Fibroblast of gingiva (primary cell): ENCODE measurements around the gene DENND11.

Experiments
- DNase-seq: peaks from one replicate; pipeline ENCODE4 v3.0.0-alpha.2; 2011; ENCODE audit warnings: low read depth

Gene DENND11

DNA sequence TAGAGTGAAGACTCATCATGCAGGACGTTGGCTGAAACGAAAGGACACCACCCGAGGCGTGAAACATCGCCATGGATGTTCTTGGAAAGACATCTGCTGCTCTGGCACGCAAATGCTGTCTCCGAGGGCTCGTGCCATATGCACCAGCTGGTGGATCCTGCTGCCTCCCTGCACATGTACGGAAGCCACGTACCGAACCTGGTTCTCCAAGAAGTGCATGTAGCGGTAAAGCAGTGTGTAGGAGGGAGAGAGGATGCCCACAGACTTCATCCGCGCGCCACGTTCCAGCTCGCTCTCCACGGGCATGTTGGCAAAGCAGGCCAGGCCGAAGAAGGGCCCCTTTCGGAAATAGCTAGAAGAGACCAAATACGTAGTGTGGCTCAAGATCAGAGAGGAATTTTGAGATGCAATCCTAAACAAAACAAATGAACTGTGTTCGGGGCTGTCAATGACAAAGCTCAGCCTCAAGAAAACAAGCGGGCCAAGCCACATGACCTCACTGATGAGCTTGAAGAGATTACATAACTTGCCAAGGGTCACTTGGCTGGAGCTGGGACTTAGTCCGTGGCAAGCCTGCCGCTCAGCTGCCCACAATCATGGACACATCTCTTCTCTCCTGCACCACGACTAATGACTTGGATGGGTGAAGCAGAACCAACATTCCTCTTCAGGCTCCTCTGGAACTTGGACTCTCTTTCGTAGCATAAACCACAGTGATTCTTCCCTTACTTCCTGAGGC, 16.5 kb downstream of the DENND11 start:
- DNase-seq: peak; percentile 52

DNA sequence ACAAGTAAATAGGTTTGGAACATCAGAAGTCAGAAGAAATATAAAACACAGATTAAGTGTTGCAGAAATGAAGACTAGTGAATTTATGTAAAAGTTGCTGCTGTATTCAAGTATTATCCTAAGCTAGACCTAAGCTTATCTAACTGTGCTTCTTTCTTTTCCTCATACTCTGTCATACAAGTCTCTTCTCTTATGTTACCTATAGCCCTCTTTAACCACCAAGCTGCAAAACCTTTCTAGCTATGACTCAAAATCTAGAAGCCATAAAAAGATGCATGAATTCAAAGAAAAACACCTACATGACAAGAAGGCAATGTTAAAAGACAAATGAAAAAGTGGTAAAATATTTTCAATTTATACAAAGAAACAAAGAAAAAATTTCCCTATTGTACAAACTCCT, 23.0 kb downstream of the DENND11 start:
- DNase-seq: no peak

DNA sequence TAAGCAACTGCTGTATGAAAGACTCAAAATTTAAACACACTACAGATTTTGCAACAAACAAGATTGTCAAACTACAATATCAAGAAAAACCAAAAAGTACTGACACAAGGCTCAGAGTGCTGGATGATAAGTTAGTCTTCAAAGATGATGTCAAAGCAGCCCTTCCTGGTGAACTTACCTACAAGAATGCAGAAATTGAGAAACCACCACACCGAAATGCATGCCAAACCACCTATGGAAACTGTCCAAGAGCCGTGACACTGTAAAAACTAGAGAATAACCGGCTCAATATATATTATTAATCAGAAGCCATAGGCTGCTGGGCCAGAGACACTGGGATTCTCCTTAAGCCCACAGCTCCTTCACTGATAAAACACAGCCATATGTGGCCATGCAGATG, 25.3 kb downstream of the DENND11 start:
- no peak for DNase-seq

DNA sequence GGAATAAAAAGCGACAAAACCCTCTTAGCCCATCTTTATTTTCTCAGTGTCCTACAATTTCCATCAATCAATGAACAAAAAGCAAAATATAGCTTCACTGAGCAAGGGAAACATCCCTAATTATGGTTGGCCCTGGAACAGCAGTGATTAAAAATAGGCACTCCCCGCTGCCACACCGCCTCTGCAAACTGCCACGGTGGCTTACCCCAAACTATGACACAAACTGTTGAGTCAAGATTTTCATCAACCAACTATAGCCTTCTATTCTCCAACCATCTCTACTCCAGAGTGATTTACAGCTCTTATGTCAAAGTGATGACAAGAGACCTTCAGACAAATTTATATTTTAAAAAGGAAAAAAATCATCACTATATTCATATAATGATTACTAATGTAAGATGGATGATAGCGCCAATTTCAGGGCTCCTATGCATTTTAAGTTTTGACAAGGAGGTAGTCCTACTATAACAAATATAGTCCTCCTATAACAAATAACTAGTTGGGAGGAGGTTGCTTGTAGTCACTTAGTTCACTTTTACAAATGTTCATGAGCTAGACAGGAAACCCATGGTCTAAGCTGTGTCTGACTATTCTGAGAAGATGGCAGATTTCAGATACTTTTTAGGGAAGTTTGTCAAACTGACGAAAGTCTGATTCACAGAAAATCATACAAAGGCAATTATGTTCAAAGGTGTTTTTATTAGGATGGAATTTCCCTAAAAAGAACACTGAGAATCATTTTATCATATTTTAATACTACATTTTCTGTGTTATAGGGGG, 26.3 kb downstream of the DENND11 start:
- no peak for DNase-seq

DNA sequence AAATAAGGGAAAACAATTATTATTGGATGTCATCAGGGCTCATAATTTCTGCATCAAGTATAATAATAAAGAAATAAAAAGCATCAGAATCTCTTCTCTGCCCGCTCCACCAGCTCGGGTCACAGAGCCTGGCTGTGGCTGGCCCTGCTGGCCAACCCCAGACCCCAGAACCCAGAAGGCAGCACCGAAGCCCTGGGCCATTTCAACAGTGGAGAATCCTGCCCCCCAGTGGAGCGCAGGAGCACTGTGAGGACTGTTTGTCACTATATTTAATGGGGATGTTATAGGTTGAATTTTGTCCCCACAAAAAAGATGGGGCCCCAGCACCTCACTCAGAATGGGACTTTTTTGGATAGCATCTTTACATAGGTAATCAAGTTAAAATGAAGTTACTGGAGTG, 27.3 kb downstream of the DENND11 start:
- DNase-seq: no peak

DNA sequence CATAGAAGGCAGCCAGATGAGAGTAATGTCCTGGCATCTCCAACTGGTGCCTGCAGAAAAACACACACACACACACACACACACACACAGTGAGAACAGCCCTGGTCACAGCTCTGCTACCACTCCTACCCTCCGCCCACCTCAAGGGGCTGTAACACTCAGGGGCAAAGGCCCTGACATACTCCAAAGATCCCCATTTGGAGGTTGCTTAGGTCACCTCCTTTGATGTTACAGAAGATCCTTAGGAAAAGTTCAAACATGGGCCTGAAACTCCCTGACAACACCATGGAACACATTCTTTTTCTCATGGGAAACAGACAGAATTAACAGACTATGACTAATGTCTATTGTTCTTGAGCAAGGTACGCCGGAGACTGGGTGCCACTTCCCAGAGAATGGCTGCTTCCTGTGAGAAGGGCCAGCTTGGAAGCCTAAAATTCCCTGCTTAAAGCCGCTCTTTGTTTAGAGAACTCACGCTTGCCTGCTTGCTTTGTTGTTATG, 27.7 kb downstream of the DENND11 start:
- no peak for DNase-seq

DNA sequence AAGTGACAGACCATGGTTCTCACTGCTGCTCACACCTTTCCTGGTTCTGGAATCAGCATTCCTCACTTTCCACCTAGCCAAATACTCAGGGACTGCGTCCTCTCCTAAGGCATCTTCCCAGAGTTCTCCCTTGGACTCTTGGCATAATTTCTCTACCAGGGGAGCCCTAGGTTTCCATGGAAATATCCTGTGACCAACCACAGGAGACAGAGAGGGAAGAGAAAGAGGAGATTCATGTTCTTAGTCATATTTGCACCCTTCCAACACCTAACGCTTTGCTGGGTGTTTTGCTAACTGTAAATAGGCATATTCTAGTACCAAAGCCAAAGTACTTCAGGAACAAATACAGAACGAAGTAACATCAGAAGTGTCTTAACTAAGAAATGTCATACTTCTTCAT, 28.6 kb downstream of the DENND11 start:
- DNase-seq: no peak

DNA sequence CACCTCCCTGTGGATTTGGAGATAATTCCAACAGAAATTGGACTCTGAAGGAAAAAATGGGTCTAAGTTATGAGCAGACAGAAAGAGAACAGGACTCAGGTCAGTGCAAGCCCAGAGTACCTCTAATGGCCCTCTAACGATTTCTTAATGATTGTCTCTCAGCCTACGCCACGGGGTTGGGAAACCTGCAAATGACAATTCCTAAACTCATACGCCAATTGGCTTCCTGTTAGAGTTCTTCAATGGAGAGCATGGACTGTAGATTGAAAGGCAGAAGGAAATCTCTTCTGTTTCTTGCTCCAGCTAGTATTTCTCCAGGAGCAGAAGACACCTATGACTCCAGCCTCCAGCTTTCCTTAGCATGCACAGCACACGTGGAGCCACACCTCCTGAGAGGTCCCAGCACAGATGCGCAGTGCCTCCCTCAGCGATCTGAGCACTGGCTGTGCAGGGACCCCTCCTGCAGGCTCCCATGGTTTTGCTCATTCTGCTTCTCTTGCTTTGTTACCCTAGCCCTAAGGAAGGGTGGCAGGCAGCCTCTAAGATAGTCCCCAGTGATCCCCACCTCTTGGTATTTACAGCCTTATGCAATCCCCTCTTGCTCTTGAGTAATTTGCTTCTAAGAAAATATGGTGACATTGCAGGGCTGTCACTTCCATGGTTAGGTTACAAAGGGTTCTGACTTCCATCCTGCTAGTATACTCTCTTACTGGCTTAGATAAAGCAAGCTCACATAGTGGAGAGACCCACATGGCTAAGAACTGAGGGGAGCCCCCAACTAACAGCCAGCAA, 30.1 kb downstream of the DENND11 start:
- DNase-seq: no peak

DNA sequence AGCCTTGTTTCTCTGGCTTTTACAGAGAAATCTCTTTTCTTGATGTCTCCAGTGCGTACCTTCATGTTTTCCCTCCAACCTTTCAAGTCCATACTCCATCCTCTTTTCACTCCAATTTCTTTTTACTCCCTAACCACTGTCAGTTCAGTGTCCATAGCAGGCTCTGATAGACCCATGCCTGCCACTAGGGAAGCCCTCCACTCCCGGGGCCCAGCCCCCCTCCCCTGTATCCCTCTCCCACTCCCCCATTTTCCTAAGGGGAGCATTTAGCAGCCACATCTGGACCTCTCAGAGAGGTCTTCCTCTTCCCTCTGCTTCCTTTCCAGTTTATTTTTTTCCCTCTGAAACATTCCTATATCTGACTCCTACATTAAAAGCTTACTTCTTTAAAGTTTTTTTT, 33.1 kb downstream of the DENND11 start:
- no peak for DNase-seq

DNA sequence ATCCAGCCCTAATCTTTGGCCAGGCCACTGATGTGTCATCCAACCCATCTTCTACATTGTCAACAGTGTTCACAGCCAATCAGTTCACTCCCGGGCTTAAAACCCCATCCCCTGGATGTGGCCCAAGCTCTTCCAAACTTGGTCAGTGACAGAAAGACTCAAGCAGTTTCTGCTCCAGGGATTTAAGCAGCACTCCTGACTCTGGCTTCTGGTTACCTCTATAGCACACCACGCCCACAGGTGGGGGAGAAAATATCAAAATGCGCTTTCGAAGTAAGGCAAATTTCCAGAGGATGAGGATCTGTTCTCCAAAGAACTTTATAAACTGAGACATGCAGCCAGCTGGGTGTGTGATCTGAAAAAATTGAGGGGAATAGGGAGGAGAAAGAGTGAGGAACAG, 35.9 kb downstream of the DENND11 start:
- no peak for DNase-seq

DNA sequence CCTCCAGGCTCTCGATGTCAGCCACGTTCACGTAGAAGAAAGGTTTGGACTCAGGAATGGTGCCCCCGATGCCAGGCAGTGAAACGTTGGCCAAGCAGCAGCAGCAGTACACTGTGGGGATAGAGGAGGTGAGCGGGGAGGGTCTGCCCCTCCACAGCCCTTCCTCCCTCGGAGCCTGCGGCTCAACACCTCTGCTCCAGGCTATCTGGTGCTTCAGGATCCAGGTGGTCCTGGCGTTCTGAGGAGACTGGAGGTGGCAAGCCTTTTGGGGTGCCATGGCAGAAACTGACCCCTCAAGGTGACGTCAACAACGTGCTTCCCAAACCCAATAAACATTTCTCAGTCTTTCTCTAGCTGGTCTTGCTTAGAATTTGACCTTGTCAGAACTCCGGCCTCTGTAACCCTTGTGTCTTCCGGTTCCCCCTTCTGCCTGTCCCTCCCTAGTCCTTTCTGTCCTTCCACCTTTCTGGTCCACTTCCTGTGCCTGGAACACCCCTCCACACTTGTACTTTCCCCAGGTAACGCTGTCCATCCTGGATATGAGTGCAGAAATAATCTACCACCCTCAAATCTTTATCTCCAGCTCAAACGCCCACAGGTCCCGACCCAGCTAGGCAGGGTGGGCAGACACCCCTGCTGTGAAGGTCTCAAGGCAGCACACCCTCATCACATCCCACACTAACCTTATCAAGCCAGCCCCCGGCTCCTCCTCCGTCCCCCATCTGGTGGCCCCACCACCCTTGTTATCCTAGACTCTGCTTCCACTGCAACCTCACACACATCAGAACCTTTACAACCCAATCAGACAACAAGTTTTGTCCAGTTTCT, 36.5 kb downstream of the DENND11 start:
- DNase-seq: no peak

DNA sequence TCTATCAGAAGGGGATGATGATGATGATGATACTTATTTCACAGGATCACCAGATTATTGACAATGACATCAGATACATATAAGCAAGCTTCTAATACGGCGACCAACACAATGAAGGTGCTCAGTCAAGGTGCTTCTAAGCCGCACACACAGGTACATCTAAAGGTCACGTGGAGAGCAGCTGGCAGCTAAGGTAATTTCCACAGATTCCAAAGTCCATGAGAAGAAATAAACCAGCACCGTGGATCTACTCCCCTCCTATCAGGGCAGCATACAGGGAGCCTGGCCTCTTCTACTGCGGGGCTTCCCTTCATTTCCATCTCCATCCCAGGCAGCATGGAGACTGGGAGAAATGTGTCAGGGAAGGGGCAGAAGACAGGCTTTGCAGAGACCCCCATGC, 37.5 kb downstream of the DENND11 start:
- DNase-seq: no peak

DNA sequence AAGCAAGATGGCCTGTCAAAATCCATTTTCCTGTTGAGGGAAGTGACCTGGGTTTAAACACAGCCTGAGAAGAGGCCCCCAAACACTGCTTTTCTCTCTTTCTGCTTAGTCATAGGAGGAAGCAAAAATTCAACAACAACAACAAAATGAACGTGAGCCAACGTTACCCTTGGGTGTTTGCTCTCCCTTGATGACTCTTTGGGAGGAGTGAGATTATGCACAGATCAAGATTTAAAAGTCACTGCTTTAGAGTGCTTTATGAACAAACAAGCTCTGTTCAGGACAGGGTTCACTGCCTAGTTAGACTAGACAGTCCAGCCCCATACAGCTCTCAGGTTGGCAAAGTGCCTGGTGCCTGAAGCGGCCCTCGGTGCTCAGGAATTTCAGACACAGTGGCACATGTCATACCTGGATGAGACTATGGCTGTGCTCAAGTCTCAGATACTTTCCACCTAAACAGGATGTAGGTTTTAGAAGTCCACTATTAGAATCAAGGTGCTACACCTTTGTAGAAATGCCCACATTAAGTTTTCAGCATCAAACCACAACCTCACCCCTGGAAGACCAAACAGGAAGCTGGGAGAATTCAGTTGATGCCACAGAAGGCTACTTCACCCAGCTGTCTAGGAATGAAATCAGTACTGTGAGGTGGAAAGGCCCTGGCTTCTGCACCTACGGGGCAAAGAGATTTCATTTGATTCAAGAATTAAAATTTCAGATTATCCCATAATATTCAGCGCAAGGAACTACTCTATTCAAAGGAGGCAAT, 38.7 kb downstream of the DENND11 start:
- DNase-seq: no peak

DNA sequence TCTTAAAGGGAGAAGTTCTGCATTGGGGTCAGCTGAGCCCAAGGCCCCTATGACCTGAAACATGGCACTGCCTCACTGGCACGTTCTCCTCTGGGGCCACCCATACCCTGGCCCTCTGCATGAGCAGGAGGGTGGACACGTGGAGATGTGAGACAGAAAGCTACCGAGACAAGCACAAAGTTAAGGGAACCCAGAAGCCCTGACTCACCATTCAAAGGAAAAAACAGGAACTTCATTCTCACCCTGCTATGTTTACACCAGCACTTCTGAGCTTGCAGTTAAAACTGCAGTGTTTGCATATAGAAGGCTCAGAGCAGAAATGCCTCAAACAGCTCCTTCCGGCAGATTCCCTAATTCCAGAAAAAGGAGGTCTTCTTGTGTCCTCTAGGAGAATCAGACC, 41.7 kb downstream of the DENND11 start:
- DNase-seq: no peak

DNA sequence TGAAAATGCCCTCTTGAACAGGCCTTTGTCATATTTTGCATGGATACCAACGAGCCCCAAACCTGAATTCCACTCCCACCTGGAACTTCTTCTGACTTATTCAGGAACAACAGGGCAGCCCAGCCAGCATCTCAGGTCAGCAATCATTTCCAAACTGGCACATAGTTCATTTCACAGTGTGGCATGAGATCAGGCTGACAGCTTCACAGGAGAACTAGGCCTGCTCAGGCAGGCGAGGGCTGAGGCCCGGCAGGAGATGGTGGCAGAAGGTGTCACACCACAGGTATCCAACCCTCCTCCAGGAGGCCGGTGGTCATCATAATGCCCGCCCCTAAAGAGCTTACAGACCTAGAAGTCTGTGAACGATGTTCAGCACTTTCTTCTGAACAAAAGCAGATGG, 42.5 kb downstream of the DENND11 start:
- DNase-seq: no peak

DNA sequence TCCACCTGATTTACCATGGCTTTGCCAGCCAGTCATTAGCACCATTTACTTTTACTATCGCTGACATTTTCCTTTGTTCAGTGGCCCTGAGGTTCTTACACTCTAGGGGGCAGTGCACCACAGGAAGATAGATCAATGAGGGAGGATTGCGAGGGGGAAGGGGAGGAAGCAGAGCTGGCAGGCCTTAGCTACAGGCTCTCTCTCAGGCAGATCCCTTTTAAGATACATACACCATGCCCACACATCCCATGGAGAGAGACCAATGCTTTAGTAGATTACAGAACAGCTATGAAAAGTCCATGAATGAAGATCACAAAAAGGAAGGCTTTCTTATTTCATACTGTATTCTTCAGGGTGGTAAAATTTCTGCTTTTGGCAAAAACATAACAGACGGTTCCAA, 47.4 kb downstream of the DENND11 start:
- peak; percentile 55 for DNase-seq

DNA sequence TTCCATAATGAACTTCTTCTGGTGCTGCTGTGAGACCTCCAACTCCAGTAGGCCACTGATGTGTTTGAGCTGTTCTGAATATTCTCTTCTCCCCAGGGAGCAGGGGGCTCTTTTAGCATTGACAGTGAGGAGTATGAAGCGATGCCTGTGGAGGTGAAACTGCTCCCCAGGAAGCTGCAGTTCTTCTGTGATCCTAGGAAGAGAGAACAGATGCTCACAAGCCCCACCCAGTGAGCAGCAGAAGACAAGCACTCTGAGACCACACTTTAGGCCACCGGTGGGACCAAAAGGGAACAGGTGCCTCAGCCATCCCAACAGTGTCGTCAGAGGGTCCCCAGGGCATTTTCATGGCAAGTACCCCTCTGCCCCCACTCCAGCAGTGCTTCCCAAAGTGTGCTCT, 49.3 kb downstream of the DENND11 start:
- DNase-seq: no peak
